ENCODE results near the gene CYGB.
"Not testable (repeated sequence)": the region's sequence is repeated elsewhere in the genome, so short reads cannot be mapped to it uniquely, and the experiment has no call there.

CYGB gene

DNA sequence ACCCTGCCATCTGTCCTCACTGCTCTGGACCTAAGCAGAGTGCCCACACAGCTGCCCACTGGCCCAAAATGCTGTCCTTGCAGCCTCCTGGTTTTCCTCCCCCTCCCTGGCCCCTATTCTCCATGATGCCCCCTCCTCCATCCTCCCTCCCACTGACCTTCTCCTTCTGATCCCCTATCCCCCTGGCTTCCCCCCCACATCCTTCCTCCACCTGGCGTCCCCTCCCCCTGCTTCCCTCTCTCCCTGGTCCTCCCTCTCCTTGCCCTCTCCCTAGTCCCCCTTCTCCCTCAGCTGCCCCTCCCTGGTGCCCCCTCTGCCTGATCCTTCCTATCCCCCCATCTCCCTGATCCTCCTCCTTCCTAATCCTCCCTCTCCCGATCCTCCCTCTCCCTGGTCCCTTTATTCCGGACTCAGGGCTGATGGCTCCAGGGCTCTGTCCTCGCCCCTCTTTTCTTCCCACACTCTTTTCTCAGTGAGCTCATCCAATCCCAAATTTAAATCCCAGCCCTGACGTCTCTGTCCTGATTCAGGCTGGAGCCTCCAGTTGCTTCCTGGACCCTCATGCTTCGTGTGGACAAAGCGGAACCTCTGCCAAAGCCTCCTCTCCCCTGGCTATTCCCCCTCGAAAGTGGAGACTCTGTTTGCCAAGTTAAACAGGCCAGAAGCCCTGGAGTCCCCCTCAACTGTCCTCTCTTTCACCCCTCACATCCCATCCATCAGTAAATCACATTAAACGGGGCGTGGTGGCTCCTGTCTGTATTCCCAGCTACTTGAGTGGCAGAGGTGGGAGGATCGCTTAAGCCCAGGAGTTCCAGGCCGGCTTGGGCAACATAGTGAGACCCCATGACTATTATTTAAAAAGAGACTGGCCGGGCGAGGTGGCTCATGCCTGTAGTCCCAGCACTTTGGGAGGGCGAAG lies 18.2 kb downstream of the CYGB start:
- no peak for DNase-seq

- peak; percentile 91 to 95 (median 95) for DNase-seq
Observed at GRCh38 chr17:76517638-76518038, 19.9 kb downstream of the CYGB start.

- DNase-seq, result peak; percentile 94 to 99 (median 96)
Observed at GRCh38 chr17:76515274-76515949, 22.1 kb downstream of the CYGB start.

GRCh38 chr17:76514355-76514754 lies 23.2 kb downstream of the CYGB start:
- DNase-seq, result not testable (repeated sequence)

DNA sequence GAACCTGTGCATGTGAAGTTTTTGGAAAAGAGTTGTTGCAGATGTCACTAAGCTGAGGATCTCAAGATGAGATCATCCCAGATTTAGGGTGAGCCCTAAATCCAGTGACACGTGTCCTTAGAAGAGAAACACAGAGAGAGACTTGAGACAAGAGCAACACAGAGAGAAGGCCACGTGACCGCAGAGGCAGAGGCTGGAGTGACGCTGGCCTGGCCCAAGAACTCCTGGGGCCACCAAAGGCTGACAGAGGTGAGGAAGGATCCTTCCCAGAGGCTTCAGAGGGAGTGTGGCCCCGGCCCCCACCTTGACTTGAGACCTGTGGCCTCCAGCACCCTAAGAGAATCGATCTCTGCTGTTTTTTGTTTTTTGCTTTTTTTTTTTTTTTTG lies 24.2 kb downstream of the CYGB start:
- DNase-seq, result no peak

- no peak for DNase-seq
Observed at GRCh38 chr17:76512366-76513305, 24.9 kb downstream of the CYGB start.

GRCh38 chr17:76511668-76512365 lies 25.7 kb downstream of the CYGB start:
- peak in 2 of 3 donors; percentile 53 to 63 for DNase-seq

DNA sequence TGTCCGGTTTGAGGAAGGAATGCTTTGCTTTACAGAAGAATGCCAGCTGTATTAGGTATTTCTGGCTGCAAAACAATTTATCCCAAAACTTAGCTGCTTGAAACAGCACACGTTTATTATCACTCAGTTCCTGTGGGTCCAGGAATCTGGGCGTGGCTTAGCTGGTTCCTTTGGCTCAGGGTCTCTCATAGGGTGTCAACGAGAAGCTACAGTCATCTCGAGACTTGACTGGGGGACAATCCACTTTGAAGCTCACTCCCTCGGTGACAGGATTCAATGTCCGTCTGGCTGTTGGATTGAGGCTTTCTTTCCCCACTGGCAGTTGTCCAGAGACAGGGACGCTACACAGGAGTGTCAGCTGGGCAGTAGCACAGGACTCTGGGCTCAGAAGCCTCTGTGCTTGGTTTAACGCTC lies 26.7 kb downstream of the CYGB start:
- DNase-seq, result no peak

GRCh38 chr17:76508472-76509063 lies 28.9 kb downstream of the CYGB start:
- not testable (repeated sequence) for DNase-seq

GRCh38 chr17:76506408-76507345 lies 30.8 kb downstream of the CYGB start:
- peak; percentile 75 to 87 (median 86) for DNase-seq

DNA sequence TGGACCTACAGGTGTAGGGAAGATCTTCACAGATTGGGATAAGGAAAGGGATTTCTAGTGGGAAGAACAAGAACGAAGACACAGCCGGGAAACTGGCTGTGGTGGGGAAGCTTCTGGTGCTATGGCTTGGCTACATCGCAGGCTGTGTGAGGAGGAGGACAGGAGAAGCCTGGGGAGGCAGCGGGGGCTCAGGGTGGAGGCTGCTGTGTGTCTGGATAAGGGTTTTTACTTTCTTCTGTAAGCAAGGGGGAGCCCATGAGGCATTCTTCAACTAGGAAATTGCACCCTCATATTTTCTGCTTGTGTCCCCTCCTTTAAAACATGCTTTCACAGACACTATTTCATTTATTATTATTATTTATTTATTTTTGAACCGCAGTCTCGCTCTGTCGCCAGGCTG lies 33.4 kb downstream of the CYGB start:
- peak in 2 of 3 donors; percentile 62 to 70 for DNase-seq

DNA sequence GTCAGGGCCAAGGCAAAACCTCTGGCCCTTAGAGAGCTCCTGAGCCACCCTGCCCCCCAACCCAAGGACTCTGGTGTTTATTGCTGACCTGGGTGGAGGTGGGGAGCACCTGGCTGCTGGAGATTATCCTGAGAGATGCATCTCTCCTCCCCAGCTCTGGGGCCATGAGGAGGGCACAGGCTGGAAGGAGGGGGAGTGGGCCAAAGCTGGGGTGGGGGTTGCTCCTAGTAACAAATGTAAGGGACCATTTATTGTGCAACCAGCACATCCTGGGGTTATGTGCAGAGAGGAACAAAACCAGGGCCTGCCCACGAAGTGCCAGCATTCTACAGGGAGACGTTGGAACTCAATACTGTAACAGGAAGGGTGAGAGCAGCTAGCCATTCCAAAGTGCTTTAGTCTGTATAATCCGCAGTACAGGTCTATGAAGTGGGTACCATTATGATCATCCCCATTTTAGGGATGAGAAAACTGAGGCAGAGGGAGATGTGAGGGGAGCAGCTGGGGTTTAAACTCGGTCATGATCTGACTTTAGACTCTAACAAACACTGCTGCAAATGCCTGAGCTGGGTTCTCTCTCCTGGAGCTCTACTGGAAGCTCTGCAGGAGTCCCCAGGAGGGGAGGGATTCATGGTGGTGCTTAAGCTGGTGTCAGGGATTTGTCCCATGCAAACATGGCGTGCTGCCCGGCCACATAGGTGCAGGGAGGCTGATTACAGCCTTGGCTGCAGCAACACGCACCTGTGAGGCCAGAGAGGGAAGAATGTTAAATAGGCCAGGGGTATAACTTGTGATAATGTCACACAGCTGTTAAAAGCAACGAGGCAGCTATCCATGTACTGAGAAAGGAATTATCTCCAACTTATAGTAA lies 34.9 kb downstream of the CYGB start:
- peak in 1 of 3 donors; percentile 45 for DNase-seq

- no peak for DNase-seq
Observed at GRCh38 chr17:76501827-76502307, 35.6 kb downstream of the CYGB start.

GRCh38 chr17:76501018-76501826 lies 36.3 kb downstream of the CYGB start, which contains the start of gene RHBDF2:
RHBDF2 (minus strand) TSS chr17:76501423; CDS start chr17:76481524, 19,899 bp downstream.
- peak; percentile 88 to 96 (median 92) for DNase-seq

DNA sequence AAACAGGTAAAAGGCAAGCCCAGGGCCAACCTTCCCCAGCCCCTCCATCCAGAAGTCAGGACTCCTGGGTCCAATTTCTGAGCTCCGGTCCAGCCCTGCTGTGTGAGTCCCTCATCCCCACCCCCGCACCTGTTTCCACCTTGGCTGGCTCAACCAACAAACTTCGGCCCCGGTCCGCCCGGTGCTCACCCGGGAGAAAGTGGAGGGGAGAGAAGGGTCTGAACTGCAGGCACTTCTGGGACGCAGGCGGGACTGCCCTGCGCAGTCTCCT lies 36.8 kb downstream of the CYGB start:
- DNase-seq, result no peak

DNA sequence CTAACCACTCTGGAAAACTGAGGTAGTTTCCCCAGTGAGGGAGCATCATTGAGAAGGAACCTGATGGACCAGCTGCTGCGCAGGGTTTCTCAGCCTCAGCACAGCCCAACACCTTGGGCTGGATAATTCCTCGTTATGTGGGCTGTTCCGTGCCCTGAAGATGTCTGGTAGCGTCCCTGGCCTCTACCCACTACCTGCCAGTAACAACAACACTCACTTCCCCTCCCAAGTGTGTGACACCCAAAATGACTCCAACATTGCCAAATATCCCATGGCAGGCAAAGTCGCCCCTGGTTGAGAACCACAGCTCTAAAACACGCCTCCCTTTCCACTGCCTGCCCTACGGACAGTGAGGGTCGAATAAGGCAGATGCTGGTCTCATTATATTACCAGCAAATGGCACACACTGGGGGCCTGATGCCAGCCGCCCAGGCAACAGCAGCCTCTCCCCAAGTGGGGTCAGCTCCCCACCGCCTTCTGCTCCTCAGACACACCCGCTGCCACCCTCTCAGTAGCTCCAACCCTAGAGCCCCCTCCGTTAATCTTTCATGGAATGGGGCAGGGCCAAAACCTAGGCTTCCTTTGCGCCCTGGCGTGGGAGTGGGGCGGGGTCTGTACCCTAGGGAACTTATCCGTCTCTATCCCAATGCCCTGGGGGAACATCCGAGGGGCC lies 37.3 kb downstream of the CYGB start:
- peak; percentile 69 to 78 (median 72) for DNase-seq

DNA sequence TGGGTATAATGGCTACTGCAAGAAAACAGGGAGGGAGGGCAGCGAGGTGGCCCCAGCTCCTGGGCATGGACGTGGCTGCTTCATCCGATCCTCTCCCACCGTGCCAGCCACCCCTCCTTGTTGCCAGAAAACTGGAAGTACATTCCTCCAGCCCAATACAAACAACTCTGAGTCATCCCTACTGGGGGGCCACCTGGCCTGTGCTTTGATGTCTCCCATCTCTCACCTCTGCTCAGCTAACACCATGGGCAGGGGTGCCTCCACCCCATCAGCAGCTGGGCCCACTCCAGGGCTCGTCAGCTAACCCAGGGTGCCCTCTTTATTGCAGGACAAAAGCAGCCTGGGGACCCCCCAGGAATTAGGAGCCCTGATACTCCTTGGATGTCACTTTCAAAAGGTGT lies 38.2 kb downstream of the CYGB start:
- no peak for DNase-seq

- no peak for DNase-seq
Observed at GRCh38 chr17:76498876-76499251, 38.6 kb downstream of the CYGB start.

Measured in suppressor macrophage treated with lipopolysaccharide for 1 hour (primary cell).